ENCODE measurements around the gene HHAT.
A peak's percentile ranks its signal among the peaks of the same experiment; 100 is the strongest.

The HHAT gene

GRCh38 chr1:210394281-210394821 lies 65.6 kb downstream of the HHAT start:
- H3K9me3 ChIP-seq (ENCODE audit: insufficient read depth, low read length, severe bottlenecking) = no peaks in the 10 kb centered on the region
- no peaks in the 10 kb centered on the region for H3K79me2 ChIP-seq (ENCODE audit: insufficient read depth, low read length)
- H3K9ac ChIP-seq (ENCODE audit: low read depth, low read length) = no peak overlapping the region
- H3K27ac ChIP-seq (ENCODE audit: low read length) = no peak overlapping the region
- H3K4me3 ChIP-seq (ENCODE audit: low read depth in 1 of 2, low read length in 2 of 2) = no peak overlapping the region
- no peaks in the 10 kb centered on the region for H4K20me1 ChIP-seq (ENCODE audit: insufficient read depth, low read length)
- no peaks in the 10 kb centered on the region for H3K4me1 ChIP-seq (ENCODE audit: insufficient read depth, low read length)
- H3K27me3 ChIP-seq (ENCODE audit: insufficient read depth, low read length, poor library complexity) = no peaks in the 10 kb centered on the region
- peak; percentile 76 for ATAC-seq (ENCODE audit: insufficient read depth, low read depth)
- DNase-seq = peak; percentile 10
- TF ChIP-seq CTCF (IDR thresholded peaks at IDR 0.05; ENCODE audit: borderline replicate concordance, extremely low read depth, low read length, poor library complexity, severe bottlenecking) (no peak), EZH2 (IDR thresholded peaks at IDR 0.05; ENCODE audit: borderline replicate concordance, low read depth, low read length, severe bottlenecking) (no peak)
- no peak overlapping the region for H3K4me2 ChIP-seq (ENCODE audit: insufficient read depth, low read length)
- no peak overlapping the region for H2AFZ ChIP-seq (ENCODE audit: low read depth, low read length)
- no peaks in the 10 kb centered on the region for H3K36me3 ChIP-seq (ENCODE audit: insufficient read depth, low read length)

GRCh38 chr1:210396541-210396940 lies 67.8 kb downstream of the HHAT start:
- no peak for DNase-seq
- no peaks in the 10 kb centered on the region for H3K36me3 ChIP-seq (ENCODE audit: insufficient read depth, low read length)
- H3K79me2 ChIP-seq (ENCODE audit: insufficient read depth, low read length) = no peaks in the 10 kb centered on the region
- H3K4me1 ChIP-seq (ENCODE audit: insufficient read depth, low read length) = no peaks in the 10 kb centered on the region
- H3K27ac ChIP-seq (ENCODE audit: low read length) = no peak overlapping the region
- no peak for TF ChIP-seq EZH2 (IDR thresholded peaks at IDR 0.05; ENCODE audit: borderline replicate concordance, low read depth, low read length, severe bottlenecking)
- TF ChIP-seq CTCF (IDR thresholded peaks at IDR 0.05; ENCODE audit: borderline replicate concordance, extremely low read depth, low read length, poor library complexity, severe bottlenecking) = no peak
- H2AFZ ChIP-seq (ENCODE audit: low read depth, low read length) = no peak overlapping the region
- H3K9me3 ChIP-seq (ENCODE audit: insufficient read depth, low read length, severe bottlenecking) = no peaks in the 10 kb centered on the region
- no peaks in the 10 kb centered on the region for H3K27me3 ChIP-seq (ENCODE audit: insufficient read depth, low read length, poor library complexity)
- H3K9ac ChIP-seq (ENCODE audit: low read depth, low read length) = no peak overlapping the region
- H4K20me1 ChIP-seq (ENCODE audit: insufficient read depth, low read length) = no peaks in the 10 kb centered on the region
- ATAC-seq (ENCODE audit: insufficient read depth, low read depth) = no peak
- no peak overlapping the region for H3K4me2 ChIP-seq (ENCODE audit: insufficient read depth, low read length)
- H3K4me3 ChIP-seq (ENCODE audit: low read depth in 1 of 2, low read length in 2 of 2) = no peak overlapping the region

- no peaks in the 10 kb centered on the region for H3K36me3 ChIP-seq (ENCODE audit: insufficient read depth, low read length)
- H3K79me2 ChIP-seq (ENCODE audit: insufficient read depth, low read length) = no peaks in the 10 kb centered on the region
- DNase-seq = no peak
- no peaks in the 10 kb centered on the region for H3K4me1 ChIP-seq (ENCODE audit: insufficient read depth, low read length)
- no peak overlapping the region for H3K4me3 ChIP-seq (ENCODE audit: low read depth in 1 of 2, low read length in 2 of 2)
- no peaks in the 10 kb centered on the region for H4K20me1 ChIP-seq (ENCODE audit: insufficient read depth, low read length)
- H3K9ac ChIP-seq (ENCODE audit: low read depth, low read length) = no peak overlapping the region
- no peak for ATAC-seq (ENCODE audit: insufficient read depth, low read depth)
- no peak overlapping the region for H3K4me2 ChIP-seq (ENCODE audit: insufficient read depth, low read length)
- no peaks in the 10 kb centered on the region for H3K27me3 ChIP-seq (ENCODE audit: insufficient read depth, low read length, poor library complexity)
- no peaks in the 10 kb centered on the region for H3K9me3 ChIP-seq (ENCODE audit: insufficient read depth, low read length, severe bottlenecking)
- H2AFZ ChIP-seq (ENCODE audit: low read depth, low read length) = no peak overlapping the region
- H3K27ac ChIP-seq (ENCODE audit: low read length) = no peak overlapping the region
- TF ChIP-seq CTCF (IDR thresholded peaks at IDR 0.05; ENCODE audit: borderline replicate concordance, extremely low read depth, low read length, poor library complexity, severe bottlenecking) = no peak
- no peak for TF ChIP-seq EZH2 (IDR thresholded peaks at IDR 0.05; ENCODE audit: borderline replicate concordance, low read depth, low read length, severe bottlenecking)
Observed at GRCh38 chr1:210397252-210397651, 68.5 kb downstream of the HHAT start.

GRCh38 chr1:210397681-210398080 lies 69.0 kb downstream of the HHAT start:
- Histone ChIP-seq H3K9me3 (ENCODE audit: insufficient read depth, low read length, severe bottlenecking) (no peaks in the 10 kb centered on the region), H3K4me2 (ENCODE audit: insufficient read depth, low read length) (no peak overlapping the region), H3K4me3 (ENCODE audit: low read depth in 1 of 2, low read length in 2 of 2) (no peak overlapping the region), H3K79me2 (ENCODE audit: insufficient read depth, low read length) (no peaks in the 10 kb centered on the region), H3K4me1 (ENCODE audit: insufficient read depth, low read length) (no peaks in the 10 kb centered on the region), H3K27me3 (ENCODE audit: insufficient read depth, low read length, poor library complexity) (no peaks in the 10 kb centered on the region), H3K9ac (ENCODE audit: low read depth, low read length) (no peak overlapping the region), H4K20me1 (ENCODE audit: insufficient read depth, low read length) (no peaks in the 10 kb centered on the region), H2AFZ (ENCODE audit: low read depth, low read length) (no peak overlapping the region), H3K27ac (ENCODE audit: low read length) (no peak overlapping the region), H3K36me3 (ENCODE audit: insufficient read depth, low read length) (no peaks in the 10 kb centered on the region)
- ATAC-seq (ENCODE audit: insufficient read depth, low read depth) (no peak), DNase-seq (no peak)
- TF ChIP-seq EZH2 (IDR thresholded peaks at IDR 0.05; ENCODE audit: borderline replicate concordance, low read depth, low read length, severe bottlenecking) (no peak), CTCF (IDR thresholded peaks at IDR 0.05; ENCODE audit: borderline replicate concordance, extremely low read depth, low read length, poor library complexity, severe bottlenecking) (no peak)
